Progenitor cell of endocrine pancreas (in vitro differentiated cells): ENCODE data around the gene MBNL2. TPM values are rescaled to one million over a fixed set of nuclear protein-coding genes. Genes with fewer than 3 reads are reported as not detected.

Source experiments
- DNase-seq: peaks from one replicate; pipeline ENCODE4 v3.0.0; 2021; ENCODE audit warnings: low spot score; ENCODE audit not compliant: unreplicated experiment
- H3K27ac Mint-ChIP-seq: 2 replicates; pipeline ENCODE4 v1.8.0; 2021; ENCODE audit warnings: mild to moderate bottlenecking, moderate library complexity, mixed read lengths
- H3K27me3 Mint-ChIP-seq: 2 replicates; pipeline ENCODE4 v1.8.0; 2021; ENCODE audit warnings: mixed read lengths
- H3K36me3 Mint-ChIP-seq: 2 replicates; pipeline ENCODE4 v1.8.0; 2022; ENCODE audit warnings: mixed read lengths; ENCODE audit not compliant: insufficient read depth
- H3K4me1 Mint-ChIP-seq: 2 replicates; pipeline ENCODE4 v1.8.0; 2021; ENCODE audit warnings: low read depth, mixed read lengths
- H3K4me3 Mint-ChIP-seq: 2 replicates; pipeline ENCODE4 v1.8.0; 2021; ENCODE audit warnings: low read depth, mild to moderate bottlenecking, moderate library complexity, mixed read lengths
- H3K9me3 Mint-ChIP-seq: 2 replicates; pipeline ENCODE4 v1.8.0; 2021; ENCODE audit warnings: low read depth, mixed read lengths
- total RNA-seq: library from RNA; stranded (reverse); gene quantifications from 2 replicates; pipeline ENCODE4 v1.2.1, GENCODE V29; 2021
- TF ChIP-seq, protein P1 (sequence below): fragments of 200-600 bp; sonication (generic); IDR thresholded peaks from one replicate; pipeline ENCODE4 v1.5.0; 2021; ENCODE audit warnings: antibody characterized with exemption, mild to moderate bottlenecking; ENCODE audit not compliant: unreplicated experiment

MBNL2 gene
- total RNA-seq, 1 donor from 2014 or later, result 51.3 TPM

DNA sequence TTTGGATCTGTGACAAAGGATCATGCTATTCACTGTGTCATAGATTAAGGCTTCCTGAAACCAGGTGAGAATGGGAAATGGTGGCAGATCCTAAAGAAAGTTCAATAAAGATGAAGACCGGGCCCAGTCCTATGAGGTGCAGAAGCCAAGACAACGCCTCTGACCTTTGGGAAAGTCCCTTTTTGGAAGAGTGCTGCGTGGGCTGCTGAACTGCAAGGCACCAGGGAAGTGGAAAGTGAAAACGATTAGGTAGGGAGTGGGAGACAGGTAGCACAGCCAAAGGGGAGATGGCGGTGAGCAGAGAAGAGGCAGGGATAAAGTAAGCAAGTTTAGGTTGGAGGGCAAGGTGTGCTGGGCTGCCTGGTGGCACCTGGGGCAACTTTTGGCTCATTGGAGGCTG is 16.3 kb downstream of the MBNL2 start:
- Mint-ChIP-seq H3K27ac (no peak overlapping the region), H3K36me3 (peaks cover 14% of the 10 kb centered on the region), H3K27me3 (peaks cover 3% of the 10 kb centered on the region), H3K9me3 (no peaks in the 10 kb centered on the region), H3K4me3 (no peak overlapping the region), H3K4me1 (peaks cover 60% of the 10 kb centered on the region)
- DNase-seq, result no peak
- TF ChIP-seq, protein P1, sequence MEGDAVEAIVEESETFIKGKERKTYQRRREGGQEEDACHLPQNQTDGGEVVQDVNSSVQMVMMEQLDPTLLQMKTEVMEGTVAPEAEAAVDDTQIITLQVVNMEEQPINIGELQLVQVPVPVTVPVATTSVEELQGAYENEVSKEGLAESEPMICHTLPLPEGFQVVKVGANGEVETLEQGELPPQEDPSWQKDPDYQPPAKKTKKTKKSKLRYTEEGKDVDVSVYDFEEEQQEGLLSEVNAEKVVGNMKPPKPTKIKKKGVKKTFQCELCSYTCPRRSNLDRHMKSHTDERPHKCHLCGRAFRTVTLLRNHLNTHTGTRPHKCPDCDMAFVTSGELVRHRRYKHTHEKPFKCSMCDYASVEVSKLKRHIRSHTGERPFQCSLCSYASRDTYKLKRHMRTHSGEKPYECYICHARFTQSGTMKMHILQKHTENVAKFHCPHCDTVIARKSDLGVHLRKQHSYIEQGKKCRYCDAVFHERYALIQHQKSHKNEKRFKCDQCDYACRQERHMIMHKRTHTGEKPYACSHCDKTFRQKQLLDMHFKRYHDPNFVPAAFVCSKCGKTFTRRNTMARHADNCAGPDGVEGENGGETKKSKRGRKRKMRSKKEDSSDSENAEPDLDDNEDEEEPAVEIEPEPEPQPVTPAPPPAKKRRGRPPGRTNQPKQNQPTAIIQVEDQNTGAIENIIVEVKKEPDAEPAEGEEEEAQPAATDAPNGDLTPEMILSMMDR, result no peak

DNA sequence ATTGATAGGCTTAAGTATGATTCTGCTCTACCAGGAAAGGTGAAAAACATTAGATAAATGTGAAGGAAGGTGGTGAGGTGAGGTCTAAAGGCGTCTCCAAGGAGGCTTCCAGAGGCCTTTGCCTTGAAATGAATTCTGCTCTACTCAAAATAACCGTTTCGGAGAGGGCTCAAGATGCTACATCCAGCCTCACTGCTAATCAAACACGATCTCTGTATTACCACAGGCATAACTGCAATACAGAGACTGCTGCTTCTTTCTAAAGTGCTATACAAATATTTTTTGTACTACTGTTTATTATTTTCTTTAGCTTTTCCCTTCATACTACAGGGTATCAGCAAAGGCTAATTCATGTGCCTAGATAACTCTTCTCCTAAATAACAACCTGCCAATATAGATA is 16.8 kb downstream of the MBNL2 start:
- Mint-ChIP-seq H3K27me3 (peaks cover 3% of the 10 kb centered on the region), H3K4me1 (peaks cover 59% of the 10 kb centered on the region), H3K9me3 (no peaks in the 10 kb centered on the region), H3K36me3 (peaks cover 14% of the 10 kb centered on the region), H3K27ac (no peak overlapping the region), H3K4me3 (no peak overlapping the region)
- TF ChIP-seq, protein P1, result no peak
- no peak for DNase-seq

DNA sequence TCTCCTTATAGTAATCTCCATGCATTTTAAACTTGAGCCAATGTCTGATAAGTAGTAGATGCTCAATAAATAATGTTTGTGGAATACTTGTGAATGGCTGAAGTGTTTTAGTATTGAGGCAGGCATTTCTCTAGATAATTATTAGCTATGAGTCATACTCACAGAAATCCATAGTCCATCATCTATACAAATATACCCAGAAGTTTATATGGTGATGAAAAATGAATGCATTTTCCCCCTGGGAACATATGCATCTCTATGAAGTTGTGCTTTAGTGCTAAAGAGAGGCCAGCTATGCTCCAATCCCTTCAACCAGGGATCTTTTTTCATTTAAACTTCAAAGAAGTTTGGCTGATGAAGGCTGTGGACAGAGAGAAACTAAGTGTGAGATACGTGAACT is 17.2 kb downstream of the MBNL2 start:
- Mint-ChIP-seq H3K4me3 (no peak overlapping the region), H3K36me3 (peaks cover 14% of the 10 kb centered on the region), H3K27me3 (peaks cover 3% of the 10 kb centered on the region), H3K27ac (no peak overlapping the region), H3K9me3 (no peaks in the 10 kb centered on the region), H3K4me1 (peaks cover 60% of the 10 kb centered on the region)
- DNase-seq, result no peak
- TF ChIP-seq, protein P1, result no peak

DNA sequence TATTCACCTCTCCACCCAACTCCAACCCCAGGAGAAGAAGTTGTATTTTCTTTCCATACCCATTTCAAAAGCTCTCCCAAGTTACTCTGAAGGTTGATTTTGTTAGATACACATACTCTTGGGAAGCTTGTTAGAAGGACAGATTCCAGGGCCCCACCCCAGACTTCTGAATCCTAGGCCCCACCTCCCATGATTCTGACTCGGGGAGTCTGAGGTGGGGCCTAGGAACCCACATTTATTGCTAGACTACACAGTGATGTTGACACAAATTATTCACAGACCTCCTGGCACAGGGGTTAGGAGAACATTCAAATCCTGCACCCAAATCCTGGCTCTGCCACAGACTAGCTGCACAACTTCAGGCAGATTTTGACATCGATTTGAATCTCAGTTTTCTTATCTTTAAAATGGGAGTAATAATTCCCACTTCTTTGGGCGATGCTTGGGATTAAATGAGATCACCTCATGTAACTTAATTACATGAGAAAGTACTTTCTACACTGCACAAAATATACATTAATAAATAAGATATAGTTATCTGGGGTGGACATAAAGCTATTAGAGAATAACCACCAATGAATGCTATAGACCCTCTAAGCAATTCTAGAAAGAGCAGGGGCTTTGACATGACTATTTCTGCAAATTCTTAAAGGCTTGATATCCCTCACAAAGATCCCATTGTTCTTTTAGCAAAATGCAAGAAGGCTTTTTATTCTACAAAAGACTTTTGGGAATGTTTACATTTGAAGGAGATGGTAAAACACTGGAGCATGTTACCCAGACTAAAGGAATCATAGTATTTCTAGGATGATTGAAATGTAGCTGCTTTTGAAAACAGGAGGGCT is 18.0 kb downstream of the MBNL2 start:
- Mint-ChIP-seq H3K36me3 (peaks cover 9% of the 10 kb centered on the region), H3K4me1 (peaks cover 58% of the 10 kb centered on the region), H3K27me3 (peaks cover 3% of the 10 kb centered on the region), H3K27ac (no peak overlapping the region), H3K4me3 (no peak overlapping the region), H3K9me3 (no peaks in the 10 kb centered on the region)
- DNase-seq, result no peak
- TF ChIP-seq, protein P1, result no peak

DNA sequence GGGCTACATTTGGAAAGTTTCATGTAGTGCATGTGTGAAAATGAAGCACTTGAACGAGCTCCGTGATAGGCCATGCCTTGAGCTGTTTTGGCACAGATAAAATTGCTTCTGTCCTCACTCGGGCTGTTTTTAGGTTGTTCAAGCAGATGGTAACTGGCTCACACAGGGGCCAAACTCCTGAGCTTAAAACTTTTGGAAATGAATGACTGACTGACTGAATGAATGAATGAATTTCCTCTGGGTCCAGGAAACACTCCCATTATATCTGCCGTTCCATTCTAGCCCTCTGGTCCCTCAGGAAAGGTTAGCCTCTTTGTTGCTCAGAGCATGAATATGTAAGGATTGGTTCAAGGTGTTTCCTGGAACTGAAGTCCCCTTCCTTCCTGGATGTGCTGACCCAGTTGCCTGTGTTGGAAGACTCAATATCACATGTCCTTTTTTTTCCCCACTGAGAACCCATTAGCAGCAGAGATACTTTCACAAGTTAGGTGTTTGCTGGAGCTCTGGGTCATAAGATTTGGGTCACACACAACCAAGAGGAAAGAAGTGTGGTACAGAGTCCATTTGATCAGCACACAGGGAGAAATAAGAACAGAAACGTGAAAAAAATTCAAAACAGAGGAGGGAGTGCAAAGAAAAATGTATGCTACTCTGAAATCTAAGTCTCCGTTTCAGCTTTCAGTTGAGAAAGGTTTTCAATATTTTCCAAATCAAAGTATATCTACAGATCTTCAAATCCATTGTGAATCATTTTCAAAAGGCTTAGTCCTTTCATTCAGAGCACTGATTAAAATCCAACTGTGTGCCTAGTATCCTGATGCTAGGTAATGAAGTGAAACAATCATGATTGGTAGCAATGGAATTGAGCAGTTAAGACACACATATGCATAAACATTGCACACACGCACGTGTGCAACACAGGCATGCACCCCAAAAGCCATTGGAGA is 18.9 kb downstream of the MBNL2 start:
- TF ChIP-seq, protein P1, result no peak
- no peaks in the 10 kb centered on the region for H3K9me3 Mint-ChIP-seq
- no peak overlapping the region for H3K4me3 Mint-ChIP-seq
- peaks cover 7% of the 10 kb centered on the region for H3K36me3 Mint-ChIP-seq
- peaks cover 3% of the 10 kb centered on the region for H3K27me3 Mint-ChIP-seq
- H3K4me1 Mint-ChIP-seq, result peaks cover 54% of the 10 kb centered on the region
- H3K27ac Mint-ChIP-seq, result no peak overlapping the region
- DNase-seq, result no peak
